ENCODE results near the gene SEMG2.

DNA sequence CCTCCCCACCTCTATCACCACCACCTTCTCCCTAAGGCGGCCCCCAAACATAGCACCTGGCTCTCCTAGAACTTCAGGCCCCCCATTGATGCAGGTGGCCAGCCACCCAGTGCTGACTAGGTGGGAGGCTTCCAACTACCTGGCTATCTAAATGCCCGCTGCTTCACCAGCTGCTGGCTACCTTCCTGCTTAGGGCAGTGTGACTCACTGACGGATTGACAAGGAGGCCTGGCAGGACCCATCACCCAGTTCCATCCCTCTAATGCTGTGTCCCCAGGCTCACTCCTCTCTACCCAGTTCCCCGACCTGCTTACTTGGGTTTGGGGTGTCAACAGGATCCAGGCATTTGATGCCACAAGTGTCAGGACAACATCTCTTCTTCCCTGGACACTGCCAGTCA, 32.1 kb downstream of the SEMG2 start:
- TF ChIP-seq, protein P1, sequence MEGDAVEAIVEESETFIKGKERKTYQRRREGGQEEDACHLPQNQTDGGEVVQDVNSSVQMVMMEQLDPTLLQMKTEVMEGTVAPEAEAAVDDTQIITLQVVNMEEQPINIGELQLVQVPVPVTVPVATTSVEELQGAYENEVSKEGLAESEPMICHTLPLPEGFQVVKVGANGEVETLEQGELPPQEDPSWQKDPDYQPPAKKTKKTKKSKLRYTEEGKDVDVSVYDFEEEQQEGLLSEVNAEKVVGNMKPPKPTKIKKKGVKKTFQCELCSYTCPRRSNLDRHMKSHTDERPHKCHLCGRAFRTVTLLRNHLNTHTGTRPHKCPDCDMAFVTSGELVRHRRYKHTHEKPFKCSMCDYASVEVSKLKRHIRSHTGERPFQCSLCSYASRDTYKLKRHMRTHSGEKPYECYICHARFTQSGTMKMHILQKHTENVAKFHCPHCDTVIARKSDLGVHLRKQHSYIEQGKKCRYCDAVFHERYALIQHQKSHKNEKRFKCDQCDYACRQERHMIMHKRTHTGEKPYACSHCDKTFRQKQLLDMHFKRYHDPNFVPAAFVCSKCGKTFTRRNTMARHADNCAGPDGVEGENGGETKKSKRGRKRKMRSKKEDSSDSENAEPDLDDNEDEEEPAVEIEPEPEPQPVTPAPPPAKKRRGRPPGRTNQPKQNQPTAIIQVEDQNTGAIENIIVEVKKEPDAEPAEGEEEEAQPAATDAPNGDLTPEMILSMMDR (IDR thresholded peaks at IDR 0.05), result no peak
- TF ChIP-seq POLR2A (IDR thresholded peaks at IDR 0.05), result no peak
